ENCODE results near the gene SYDE1.

Gene SYDE1

DNA sequence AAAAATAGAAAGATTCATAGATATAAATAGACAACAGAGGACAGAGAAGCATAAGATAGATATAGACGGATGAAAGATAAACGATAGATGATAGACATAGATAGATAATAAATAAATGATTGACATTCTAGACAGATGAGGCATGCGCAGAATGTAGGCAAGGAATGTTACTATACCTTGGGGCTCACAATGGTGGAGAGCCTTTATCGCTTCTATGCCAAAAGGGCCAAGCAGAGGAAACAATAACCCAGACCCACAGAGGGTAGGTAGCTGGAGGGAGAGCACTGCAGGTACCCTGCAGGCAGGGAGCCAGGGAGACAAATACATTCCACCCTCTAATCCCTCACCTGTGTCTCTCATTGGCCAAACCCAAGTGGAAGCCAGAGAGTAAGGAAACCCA is 49.2 kb downstream of the SYDE1 start:
- DNase-seq (ENCODE audit: insufficient read length) (no peak), FAIRE-seq (no peak)
- TF ChIP-seq POLR2A (IDR thresholded peaks at IDR 0.05; ENCODE audit: low read depth, low read length) (no peak), POLR2AphosphoS5 (IDR thresholded peaks at IDR 0.05; ENCODE audit: low read depth, low read length) (no peak), TAF1 (IDR thresholded peaks at IDR 0.05; ENCODE audit: borderline replicate concordance, low read depth, low read length) (no peak)

DNA sequence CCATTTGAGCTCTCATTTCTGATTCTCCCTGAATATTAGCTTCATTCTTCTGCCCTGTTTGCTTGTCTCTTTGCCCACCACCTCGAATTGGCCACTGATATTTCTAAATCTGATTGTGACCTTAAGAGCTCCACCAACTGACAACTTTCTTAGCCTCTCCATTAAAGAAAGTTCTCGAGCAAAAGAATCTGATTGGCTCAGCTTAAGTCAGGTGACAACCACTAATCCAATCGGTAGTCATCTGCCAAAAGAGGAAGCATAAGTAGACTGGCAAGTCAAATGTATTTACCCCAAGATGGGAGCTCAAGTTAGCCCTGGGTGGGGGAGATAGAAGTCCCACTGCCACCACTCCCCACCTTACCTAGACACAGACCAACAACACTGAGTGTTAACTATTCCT is 52.0 kb downstream of the SYDE1 start:
- DNase-seq (ENCODE audit: insufficient read length) (no peak), FAIRE-seq (no peak)
- TF ChIP-seq POLR2AphosphoS5 (IDR thresholded peaks at IDR 0.05; ENCODE audit: low read depth, low read length) (no peak), POLR2A (IDR thresholded peaks at IDR 0.05; ENCODE audit: low read depth, low read length) (no peak), TAF1 (IDR thresholded peaks at IDR 0.05; ENCODE audit: borderline replicate concordance, low read depth, low read length) (no peak)

GRCh38 chr19:15161028-15161984 is 54.1 kb downstream of the SYDE1 start:
- FAIRE-seq (no peak), DNase-seq (ENCODE audit: insufficient read length) (no peak)
- TF ChIP-seq POLR2AphosphoS5 (IDR thresholded peaks at IDR 0.05; ENCODE audit: low read depth, low read length) (no peak), TAF1 (IDR thresholded peaks at IDR 0.05; ENCODE audit: borderline replicate concordance, low read depth, low read length) (no peak)

Data from GM12892 (cell line).